Measurements from ENCODE around the gene PTAFR.

The PTAFR gene

GRCh38 chr1:28190996-28191645 is 14.6 kb upstream of the PTAFR start:
- no peak for TF ChIP-seq CTCF (IDR thresholded peaks at IDR 0.05; ENCODE audit: control insufficient read depth, extremely low read depth, insufficient read depth)
- H3K4me3 ChIP-seq (ENCODE audit: low read depth, low read length) = no peak overlapping the region
- DNase-seq (ENCODE audit: low read depth) = no peak

GRCh38 chr1:28190337-28190979 is 14.0 kb upstream of the PTAFR start:
- no peak overlapping the region for H3K4me3 ChIP-seq (ENCODE audit: low read depth, low read length)
- DNase-seq (ENCODE audit: low read depth) = no peak
- TF ChIP-seq CTCF (IDR thresholded peaks at IDR 0.05; ENCODE audit: control insufficient read depth, extremely low read depth, insufficient read depth) = no peak

GRCh38 chr1:28185071-28185470 is 8.6 kb upstream of the PTAFR start:
- no peak overlapping the region for H3K4me3 ChIP-seq (ENCODE audit: low read depth, low read length)
- DNase-seq (ENCODE audit: low read depth) = peak; percentile 11
- no peak for TF ChIP-seq CTCF (IDR thresholded peaks at IDR 0.05; ENCODE audit: control insufficient read depth, extremely low read depth, insufficient read depth)

- TF ChIP-seq CTCF (IDR thresholded peaks at IDR 0.05; ENCODE audit: control insufficient read depth, extremely low read depth, insufficient read depth) = no peak
- H3K4me3 ChIP-seq (ENCODE audit: low read depth, low read length) = no peak overlapping the region
- no peak for DNase-seq (ENCODE audit: low read depth)
Measured at GRCh38 chr1:28180306-28181305, 4.1 kb upstream of the PTAFR start.

- H3K4me3 ChIP-seq (ENCODE audit: low read depth, low read length) = no peak overlapping the region
- DNase-seq (ENCODE audit: low read depth) = no peak
- no peak for TF ChIP-seq CTCF (IDR thresholded peaks at IDR 0.05; ENCODE audit: control insufficient read depth, extremely low read depth, insufficient read depth)
Measured at GRCh38 chr1:28178690-28179485, 2.4 kb upstream of the PTAFR start.

GRCh38 chr1:28175955-28176485 is 470 bp downstream of the PTAFR start:
- TF ChIP-seq CTCF (IDR thresholded peaks at IDR 0.05; ENCODE audit: control insufficient read depth, extremely low read depth, insufficient read depth) = no peak
- no peak for DNase-seq (ENCODE audit: low read depth)
- H3K4me3 ChIP-seq (ENCODE audit: low read depth, low read length) = no peak overlapping the region
